Activated CD8-positive, alpha-beta memory T cell treated with anti-CD3 and anti-CD28 coated beads, Interleukin-2, amount 50 U/mL, for 4 hours (primary cell): ENCODE measurements around the gene RHOH.

Experiments used
- DNase-seq: peaks from one replicate; pipeline ENCODE4 v3.0.0-alpha.2; 2020

RHOH gene

DNA sequence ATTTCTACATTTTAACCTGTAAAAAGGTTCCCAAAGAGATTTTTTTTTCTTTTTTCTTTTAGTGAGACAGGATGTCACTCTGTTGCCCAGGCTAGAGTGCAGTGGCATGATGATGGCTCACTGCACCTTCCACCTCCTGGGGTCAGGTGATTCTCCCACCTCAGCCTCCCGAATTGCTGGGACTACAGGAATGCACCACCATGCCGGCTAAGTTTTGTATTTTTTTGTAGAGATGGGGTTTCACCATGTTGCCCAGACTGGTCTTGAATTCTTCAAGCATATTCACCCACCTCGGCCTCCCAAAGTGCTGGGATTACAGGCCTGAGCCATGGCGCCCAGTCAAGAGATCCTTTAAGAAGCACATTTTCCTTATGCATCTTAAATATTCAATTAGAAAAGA, 12.6 kb downstream of the RHOH start:
- DNase-seq = no peak

DNA sequence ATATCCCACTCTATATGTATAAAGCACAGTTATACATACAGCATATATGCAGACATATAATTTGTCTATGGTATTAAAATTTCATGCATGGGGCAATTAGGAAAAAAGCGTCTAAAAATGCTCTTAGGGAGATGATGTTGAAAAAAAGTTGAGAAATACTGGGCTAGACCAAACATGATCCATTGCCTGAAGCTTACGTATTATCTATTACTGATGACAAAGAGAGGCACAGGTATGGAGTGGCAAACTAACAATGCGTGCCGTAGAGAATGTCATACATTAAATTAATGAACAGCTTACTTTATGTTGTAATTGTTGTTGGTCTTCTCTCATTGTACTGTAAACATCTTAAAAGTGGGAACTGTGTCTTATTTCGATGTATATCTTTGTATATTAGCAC, 13.9 kb downstream of the RHOH start:
- DNase-seq = no peak

DNA sequence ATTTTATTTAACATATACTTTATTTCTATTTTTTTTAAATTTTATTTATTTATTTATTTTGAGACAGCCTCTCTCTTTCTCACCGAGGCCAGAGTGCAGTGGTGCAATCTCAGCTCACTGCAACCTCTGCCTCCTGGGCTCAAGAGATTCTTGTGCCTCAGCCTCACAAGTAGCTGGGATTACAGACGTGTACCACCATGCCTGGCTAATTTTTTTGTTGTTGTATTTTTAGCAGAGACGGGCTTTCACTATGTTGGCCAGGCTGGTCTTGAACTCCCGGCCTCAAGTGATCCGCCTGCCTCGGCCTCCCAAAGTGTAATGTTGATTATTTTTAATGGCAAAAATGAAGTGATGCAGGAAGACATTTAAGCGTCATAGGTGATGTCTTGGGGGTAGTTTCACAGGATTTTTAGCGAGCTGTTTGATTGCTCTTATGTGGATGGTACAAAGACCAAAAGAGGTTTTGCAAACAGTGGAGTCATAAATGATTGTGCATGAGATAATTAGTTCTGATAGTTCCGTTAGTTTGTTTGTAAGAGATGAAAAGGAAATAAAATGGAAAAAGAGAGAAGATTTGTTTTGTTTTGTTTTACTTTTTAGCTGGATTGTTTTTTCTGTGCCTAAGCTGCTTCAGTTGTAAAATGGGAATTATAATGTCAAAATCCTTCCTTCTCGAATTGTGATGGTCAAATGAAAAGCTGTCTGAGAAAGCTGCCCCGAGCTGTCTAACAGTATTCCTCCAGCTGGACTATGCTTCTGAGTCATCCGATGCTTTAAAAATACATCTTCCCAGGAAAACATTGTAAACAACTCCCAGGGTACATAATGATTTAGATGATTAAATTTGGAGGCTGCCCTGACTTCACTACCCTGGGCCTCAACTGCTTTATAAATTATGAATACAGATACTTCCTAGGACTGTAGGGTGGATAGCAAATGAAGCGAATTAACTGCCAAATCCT, 14.7 kb downstream of the RHOH start:
- DNase-seq = no peak

DNA sequence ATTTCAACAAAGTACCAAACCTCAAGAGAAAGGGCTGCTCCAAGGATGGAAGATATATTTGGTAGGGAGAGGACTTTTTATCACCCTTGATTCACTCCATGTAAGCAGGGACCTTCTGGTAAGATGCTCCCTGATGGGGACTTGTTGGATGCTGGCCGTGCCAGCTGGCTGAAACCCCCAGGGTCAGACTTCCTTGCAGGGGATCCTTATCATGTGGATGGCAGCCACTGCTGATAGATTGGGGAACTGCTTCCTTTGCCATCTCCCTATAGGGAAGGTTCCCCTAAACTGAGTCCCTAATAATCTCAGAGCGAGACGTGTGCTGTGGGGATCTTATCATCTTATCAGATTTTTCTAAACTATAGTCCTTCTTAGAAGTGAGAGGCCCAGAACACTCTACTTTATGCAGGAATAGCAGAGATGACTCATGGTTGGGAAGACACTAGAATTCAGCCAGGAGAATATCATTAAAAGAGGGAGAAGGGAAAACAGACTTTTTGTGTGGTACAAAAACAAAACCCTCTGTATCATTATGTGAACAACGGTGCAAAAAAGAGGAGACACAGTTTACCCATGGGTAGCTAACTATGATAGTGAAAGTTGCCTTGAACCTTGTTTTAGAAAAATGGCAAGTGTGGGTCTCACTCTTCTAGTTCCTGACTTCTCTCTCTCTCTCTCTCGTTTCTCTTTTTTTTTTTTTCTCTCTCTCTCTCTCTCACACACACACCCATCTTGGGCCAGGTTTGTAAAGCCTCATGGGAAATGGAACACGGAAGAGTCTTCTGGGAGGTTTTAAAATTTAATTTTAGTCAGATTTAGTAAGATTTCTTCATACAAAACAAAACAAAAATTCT, 16.1 kb downstream of the RHOH start:
- DNase-seq = no peak

DNA sequence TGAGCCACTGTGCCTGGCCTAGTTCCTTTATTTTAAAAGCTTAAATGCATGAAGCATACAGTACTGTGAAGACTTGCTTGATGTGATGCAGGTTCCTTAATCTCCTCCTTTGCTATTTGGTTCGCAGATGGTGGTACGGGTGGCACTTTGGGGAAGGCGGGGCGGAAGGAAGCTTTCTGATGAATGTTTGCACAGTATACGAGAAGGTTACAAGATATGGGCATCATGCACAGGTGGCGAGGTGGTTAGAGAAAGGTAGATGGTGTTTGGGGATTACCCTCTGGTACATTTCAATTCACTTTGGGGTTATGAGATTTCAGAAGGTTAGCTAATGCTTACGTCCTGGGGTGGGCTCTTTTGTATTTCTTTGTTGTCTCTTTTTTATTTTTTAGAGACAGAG, 17.2 kb downstream of the RHOH start:
- DNase-seq = no peak

DNA sequence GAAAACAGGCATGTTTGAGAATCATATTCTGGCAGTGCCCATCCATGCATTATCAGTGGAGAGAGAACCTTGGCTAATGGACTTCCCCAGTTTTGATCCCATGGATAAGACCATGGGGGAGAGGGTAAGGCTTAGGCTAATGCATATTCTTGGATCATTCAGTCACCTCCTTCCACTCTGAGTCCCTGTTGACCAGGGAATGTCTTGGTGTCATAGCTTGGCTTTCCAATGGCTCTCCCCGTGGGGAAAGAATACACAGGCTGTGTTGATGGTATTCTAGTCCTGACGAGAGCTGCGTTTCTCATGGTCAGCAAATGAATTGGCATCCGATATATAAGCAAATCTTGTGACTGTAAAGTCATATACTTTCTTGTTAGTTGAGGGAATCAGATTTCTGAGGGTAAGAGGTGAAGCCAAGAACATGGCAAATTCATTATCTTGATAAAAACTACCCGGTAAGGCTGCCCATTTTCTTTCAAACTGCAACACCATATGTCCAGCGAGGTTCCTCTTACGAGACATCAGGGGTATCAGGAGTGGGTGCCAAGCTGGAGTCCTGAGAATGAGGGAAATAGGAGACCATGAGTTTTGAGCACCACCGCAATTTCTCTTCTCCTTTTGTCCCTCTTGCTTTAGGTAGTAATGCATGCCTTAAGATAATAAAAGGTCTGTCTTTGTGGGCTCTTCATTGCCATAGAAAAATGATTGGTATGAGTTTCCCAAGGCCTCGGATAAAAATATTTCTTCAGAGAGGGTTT, 18.0 kb downstream of the RHOH start:
- no peak for DNase-seq

DNA sequence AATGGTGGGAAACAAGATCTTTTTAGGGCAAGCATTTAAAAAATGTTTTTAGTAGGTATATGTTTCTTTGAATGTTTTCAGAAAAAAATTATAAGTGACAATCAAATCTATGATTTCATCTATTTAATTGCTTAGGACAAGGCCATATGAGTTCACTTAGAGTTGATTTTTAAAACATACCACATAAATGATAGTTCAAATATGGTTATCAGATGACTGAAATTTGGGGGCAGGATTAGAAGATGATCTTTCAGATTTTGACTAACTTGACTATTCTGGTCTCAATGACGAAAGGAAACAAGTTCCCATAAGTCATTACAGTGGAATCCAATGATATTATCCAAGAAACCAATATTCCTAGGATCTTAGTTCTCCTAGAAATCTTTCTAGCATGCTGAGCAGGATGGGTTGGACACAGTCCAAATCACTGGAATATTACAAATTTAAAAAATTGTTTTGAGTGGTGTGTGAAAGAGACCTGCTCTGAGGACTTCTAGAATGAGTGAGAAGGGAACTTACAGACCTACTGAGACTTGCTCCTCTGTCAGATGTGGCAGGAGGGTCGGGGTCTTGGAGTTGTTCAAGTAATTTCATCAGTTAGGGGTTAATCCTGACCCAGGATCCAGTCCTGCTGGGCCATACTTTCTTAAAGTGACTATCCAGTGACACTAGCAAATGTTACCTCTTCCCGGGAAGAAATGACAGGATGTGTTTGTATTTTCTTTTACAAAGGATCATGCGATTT, 20.0 kb downstream of the RHOH start:
- DNase-seq = no peak

DNA sequence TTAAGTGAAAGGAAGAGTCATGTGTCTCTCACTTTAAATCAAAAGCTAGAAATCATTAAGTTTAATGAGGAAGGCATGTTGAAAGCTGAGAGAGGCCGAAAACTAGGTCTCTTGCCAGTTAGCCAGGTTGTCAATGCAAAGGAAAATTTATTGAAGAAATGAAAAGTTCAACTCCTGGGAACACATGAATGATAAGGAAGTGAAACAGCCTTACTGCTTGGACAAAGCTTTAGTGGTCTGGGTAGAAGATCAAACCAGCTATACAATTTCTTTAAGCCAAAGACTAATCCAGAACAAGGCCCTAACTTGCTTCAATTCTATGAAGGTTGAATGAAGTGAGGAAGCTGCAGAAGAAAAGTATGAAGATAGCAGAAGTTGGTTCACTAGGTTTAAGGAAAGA, 24.9 kb downstream of the RHOH start:
- DNase-seq = no peak

DNA sequence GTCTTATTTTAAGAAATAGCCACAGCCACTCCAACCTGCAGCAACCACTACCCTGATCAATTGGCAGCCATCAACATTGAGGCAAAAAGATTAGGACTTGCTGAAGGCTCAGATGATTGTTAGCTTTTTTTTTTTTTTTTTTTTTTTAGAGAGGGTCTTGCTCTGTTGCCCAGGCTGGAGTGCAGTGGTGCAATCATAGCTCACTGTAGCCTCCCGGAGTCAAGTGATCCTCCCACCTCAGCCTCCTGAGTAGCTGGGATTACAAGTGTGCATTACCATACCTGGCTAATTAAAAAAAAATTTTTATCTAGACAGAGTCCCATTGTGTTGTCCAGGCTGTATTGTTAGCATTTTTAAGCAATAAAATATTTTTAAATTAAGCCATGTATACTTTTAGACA, 26.5 kb downstream of the RHOH start:
- no peak for DNase-seq

DNA sequence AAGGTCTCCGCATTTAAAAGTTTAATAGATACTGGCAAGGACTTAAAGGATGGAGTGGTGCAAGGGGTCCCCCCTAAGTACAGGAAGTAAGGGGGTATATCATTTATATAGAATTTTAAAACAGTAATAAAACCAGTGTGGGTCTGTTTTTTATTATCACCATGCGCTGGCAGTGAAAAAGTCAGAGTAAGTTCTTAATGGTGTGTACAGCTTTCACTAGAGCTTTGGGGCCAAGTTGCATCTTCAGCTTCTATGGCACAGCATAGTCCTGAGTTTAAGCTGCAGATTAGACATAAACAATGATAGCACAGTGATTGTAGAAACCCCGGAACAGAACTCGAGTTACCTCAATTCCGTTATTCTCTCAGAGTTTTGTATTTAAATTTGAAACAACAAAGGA, 27.6 kb downstream of the RHOH start:
- DNase-seq = no peak

DNA sequence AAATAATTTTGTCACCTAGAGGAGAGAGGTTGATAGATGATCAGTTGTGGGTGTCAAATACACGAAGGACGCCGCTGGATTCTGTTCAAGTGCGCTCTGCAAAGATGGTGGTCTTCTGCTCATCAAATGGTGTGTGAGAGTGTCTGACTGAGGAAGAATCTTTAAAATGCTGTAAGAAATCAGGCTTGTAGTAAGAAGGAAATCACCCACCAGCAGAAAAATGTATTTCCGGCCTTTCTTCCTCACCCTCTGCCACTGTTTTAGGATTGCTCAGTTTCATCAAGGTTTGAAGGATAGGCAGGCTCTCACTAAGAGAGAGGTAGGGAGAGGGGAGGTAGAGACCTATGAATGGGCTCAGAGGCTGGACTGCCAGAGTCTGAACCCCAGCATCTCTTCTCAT, 28.7 kb downstream of the RHOH start:
- DNase-seq = no peak

DNA sequence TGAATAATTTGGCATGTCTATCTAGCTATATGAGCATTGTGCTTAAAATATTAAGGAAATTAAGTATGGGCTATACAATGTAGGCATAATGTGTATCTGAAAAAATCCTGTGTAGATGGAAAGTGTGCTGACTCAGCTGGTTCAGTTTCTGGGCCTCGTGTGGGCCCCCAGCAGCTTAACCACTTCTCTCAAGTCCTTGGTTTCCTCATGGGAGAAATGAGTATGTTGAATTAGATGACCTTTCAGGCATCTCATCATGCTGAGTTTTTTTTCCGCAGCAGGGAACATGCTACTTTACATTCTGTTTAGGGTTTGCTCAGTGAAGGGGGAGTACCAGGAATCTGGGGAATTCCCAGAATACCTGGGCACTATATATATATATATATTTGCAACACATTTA, 30.5 kb downstream of the RHOH start:
- peak; percentile 62 for DNase-seq

DNA sequence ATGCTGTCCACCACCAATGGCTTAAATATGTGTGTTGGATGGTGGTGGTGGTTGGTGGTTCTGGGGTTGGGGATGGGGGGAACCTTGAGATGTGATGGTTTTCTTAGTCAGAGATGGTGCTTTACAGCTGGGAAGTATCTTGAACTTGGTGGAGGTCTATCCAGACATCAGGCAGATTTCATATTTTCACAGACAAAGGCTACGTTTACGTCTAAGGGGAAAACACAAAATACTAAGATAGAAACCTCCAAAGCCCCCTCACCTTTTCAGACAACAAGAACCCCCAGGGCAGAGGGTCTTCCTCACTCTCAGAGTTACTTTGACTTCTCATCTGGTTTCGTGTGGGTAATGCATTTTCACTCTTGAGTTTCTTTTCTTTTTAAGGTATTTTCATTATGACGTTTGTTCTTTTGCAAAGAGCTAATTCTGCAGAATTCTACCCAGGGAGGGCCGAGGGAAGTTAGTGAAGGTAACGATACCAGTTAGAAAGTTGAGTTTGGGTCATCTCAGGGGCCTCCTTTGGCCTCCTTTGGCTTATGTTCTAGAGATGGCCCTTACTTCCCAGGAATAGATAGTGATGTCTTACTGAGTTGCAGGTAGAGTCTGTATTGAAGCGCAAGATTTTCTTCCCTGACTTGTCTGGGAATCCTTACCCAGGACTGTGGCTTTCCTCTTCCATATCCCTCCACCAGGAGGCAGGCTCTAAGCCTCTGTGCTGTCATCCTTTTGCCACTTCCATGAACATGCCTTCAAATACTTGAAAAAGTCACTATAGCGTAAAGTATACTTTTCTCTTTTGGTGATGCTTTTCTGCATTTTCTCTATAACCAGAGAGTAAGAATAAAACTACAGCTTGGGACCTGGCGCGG, 31.9 kb downstream of the RHOH start:
- DNase-seq = no peak

DNA sequence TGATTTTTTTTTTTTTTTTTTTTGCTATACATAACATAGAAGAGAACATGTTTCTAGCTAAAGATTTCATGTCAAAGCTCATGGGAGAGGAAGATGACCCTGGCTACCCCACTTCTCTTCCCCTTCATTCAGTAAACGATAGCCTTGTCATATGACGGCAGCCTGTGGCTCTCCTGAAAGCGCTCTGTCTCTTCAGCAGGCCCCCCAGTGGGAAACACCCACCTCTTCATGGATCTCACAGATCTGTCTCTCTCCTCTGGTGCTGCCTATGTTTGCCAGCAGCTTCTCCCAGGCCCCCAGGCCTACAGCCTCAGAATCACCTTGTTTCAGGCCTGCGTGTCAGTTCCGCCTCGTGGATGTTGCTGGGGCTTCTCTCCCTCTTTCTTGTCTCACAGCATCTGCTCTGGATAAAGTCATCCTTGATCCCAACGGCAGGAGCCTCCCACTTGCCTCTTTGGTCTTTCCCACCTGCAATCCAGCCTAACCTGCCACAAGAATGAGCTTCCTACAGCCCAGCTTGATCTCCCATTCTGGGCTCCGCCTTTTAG, 34.6 kb downstream of the RHOH start:
- DNase-seq = no peak

DNA sequence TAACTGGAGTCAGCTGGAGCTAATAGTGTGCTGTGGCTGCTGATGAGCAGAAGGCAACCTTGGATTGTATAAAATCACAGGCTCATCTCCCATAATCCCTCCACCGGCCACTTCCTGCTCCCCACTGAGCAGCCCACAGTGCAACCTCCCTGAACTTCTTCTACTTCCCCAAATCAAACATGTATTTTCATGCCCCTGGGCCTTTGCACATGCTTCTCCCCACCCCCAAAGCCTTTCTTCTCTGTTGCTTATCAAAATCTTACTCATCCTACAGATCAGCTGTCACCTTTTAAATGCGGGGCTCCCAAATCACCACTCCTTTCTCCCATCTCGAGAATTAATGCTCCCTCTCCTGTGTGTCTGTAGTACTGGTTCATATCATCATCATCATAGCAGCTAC, 35.8 kb downstream of the RHOH start:
- DNase-seq = no peak

DNA sequence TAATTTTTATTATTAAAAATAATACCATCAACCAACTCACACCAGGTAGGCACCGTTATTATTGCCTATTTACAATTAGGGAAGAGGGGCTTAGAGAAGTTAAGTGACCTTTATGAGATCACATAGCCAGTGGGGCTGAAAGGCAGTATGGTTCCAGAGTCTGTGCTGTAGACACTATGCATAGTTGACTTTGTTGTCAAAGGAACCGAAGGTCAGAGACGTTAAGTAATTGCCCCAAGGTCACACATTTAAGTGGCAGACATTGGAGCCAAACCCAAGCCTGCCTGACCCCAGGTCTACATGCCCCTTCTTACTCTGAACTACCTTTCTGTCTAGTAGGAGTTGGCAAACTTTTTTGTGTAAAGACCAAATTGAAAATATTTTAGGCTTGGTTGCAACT, 36.4 kb downstream of the RHOH start:
- DNase-seq = no peak

DNA sequence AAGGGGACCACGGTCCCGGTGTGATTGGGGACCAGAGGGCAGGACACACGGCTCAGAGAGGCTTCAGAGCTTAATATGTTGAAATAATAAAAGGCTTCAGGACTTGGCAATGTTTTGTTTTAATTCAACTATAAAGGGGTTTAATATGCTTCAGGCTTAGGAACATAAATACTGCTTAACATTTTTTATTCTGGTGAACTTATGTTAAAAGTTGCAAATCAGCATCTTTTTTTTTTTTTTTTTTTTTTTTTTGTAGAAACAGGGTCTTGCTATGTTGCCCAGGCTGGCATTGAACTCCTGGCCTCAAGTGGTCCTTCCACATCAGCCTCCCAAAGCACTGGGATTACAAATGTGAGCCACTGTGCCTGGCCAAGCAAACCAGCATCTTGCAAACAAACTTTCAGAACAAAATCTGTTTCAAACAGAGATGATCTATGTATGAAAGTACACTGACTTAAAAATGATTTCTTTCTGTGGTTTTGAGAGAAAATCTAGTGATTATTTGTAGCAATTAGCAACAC, 37.7 kb downstream of the RHOH start:
- no peak for DNase-seq

DNA sequence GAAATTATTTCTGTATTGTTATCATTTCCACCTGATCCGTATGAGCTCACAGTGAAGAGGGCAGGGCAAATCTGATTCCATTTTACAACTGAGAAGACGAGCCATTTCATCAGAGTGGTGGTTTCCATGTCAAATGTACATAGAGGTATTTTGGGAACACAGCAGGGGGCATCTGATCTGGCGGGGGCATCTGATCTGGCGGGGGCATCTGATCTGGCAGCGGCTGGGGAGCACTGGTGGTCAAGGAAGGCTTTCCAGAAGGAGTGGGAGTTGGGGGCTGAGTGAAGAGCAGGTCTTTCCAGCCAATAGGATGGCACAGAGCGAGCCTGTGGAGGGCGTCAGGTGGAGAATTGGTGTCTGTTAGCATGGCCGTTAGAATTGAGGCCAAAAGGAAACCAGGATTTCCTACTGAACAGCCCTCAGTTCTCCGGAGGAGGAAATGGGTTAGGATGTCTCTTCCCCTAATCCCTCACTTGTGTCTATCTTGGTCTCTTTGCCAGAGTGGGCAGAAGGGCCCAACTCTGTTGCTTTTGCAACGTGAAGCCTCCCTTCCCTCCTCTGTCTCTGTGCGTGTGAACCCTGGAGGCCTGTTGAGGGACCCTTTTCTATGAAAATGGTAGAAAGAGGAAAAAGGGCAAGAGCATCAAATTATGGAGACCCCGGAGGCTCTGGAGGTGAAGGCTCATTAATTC, 41.3 kb downstream of the RHOH start:
- DNase-seq = no peak

DNA sequence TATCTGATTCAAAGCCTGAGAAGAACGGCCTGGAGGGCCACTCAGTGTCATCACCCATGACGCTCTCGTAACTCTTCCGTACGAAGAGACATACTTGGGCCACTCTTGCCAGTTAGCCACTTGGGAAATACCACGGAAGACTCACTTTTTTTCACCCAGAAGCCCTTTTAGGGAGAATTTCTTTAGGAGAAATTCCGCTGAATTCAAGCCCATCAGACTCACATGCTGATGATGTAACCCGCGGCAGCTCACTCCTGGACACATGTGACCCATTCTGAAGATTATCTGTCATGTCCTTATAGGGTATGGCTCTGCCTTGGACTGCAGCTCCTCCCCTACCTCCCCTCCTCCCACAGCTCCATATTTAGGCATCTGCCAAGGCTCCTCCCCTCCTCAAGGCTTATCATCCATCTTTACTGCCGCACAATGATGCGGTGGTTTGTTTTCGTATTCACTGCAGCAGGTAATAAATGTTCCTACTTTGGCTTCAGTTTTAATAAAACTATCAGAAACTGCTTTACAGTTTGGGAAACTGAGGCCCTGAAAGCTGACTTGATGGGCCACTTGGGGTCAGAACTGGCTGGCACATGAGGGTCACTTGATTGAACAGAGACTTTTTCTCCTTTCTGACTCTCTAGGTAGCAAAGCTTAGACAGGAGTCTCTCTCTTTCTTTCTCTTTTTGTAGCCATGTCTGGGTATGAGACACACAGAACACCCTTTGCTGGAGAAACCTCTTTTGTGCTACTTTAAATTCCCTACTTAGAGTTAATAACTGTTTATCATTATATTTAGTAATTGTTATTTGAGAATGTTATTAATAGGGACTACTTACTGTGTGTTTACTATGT, 42.1 kb downstream of the RHOH start:
- peak; percentile 73 for DNase-seq
